ENCODE measurements around the gene WDR89.
A peak's percentile ranks its signal among the peaks of the same experiment; 100 is the strongest.

Gene WDR89

DNA sequence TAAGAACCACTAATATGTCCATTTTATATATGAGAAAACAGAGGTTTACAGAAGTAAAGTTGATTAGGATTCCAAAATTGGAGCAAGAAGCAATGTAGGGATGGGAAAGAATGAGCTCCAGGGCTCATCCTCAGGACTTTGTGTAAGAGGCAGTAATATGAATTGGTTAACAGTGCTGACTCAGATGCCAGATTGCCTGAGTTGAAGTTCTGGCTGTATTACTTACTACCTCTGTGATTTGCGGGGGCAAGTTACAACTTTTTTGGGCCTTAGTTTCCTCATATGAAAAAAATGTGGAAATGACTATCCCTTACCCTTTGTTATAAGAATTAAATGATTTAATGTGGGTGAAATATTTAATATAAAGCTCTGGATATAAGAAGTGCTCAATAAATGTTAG is 63.4 kb downstream of the WDR89 start (continued):
- TF ChIP-seq TSHZ2 (CRISPR knock-in tag; IDR thresholded peaks at IDR 0.05): no peak
- no peak for TF ChIP-seq ZC3H10 (CRISPR knock-in tag; IDR thresholded peaks at IDR 0.05)

DNA sequence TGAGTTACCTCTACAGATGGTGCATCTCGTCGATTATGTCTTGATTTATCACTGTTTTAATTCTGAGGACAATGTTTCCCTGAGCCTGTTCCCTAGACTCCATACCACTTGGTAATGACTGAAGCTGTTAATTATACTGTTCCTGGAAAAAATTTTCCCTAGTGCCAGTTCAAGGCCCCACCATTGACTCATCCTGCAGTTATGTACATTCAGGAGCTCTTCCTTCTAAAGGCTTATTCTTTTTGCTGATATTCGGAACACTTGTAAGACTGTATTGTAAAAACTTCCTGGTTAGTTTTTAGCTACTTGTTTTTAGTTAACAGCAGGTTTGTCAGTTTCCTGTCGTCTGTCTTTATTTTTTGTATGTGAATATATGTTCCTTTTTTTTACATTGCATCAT is 68.1 kb downstream of the WDR89 start:
- peak; percentile 46; the same call in 1 of the 3 replicates for ATAC-seq
- TF ChIP-seq TSHZ2 (CRISPR knock-in tag; IDR thresholded peaks at IDR 0.05) (no peak), ZNF8 (CRISPR knock-in tag; IDR thresholded peaks at IDR 0.05) (no peak), ZNF70 (CRISPR knock-in tag; IDR thresholded peaks at IDR 0.05) (no peak), ZC3H10 (CRISPR knock-in tag; IDR thresholded peaks at IDR 0.05) (no peak), TCF4 (CRISPR knock-in tag; IDR thresholded peaks at IDR 0.05; ENCODE audit: borderline replicate concordance) (no peak)

GRCh38 chr14:63565448-63565847 is 76.2 kb downstream of the WDR89 start:
- no peak for TF ChIP-seq RARB (CRISPR knock-in tag; IDR thresholded peaks at IDR 0.05)
- TF ChIP-seq TOX (CRISPR knock-in tag; IDR thresholded peaks at IDR 0.05; ENCODE audit: borderline replicate concordance): no peak
- no peak for TF ChIP-seq ZNF70 (CRISPR knock-in tag; IDR thresholded peaks at IDR 0.05)
- TF ChIP-seq ZFP3 (CRISPR knock-in tag; IDR thresholded peaks at IDR 0.05): no peak
- TF ChIP-seq TCF4 (CRISPR knock-in tag; IDR thresholded peaks at IDR 0.05; ENCODE audit: borderline replicate concordance): no peak
- no peak for TF ChIP-seq ISL1 (CRISPR knock-in tag; IDR thresholded peaks at IDR 0.05)
- TF ChIP-seq ZNF8 (CRISPR knock-in tag; IDR thresholded peaks at IDR 0.05): no peak
- TF ChIP-seq, protein P1, sequence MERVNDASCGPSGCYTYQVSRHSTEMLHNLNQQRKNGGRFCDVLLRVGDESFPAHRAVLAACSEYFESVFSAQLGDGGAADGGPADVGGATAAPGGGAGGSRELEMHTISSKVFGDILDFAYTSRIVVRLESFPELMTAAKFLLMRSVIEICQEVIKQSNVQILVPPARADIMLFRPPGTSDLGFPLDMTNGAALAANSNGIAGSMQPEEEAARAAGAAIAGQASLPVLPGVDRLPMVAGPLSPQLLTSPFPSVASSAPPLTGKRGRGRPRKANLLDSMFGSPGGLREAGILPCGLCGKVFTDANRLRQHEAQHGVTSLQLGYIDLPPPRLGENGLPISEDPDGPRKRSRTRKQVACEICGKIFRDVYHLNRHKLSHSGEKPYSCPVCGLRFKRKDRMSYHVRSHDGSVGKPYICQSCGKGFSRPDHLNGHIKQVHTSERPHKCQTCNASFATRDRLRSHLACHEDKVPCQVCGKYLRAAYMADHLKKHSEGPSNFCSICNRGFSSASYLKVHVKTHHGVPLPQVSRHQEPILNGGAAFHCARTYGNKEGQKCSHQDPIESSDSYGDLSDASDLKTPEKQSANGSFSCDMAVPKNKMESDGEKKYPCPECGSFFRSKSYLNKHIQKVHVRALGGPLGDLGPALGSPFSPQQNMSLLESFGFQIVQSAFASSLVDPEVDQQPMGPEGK (CRISPR knock-in tag; IDR thresholded peaks at IDR 0.05; ENCODE audit: borderline replicate concordance): no peak
- no peak for TF ChIP-seq OSR1 (CRISPR knock-in tag; IDR thresholded peaks at IDR 0.05)
- no peak for TF ChIP-seq SNAI2 (CRISPR knock-in tag; IDR thresholded peaks at IDR 0.05)
- TF ChIP-seq ARNTL (CRISPR knock-in tag; IDR thresholded peaks at IDR 0.05; ENCODE audit: borderline replicate concordance, low read depth): no peak
- TF ChIP-seq ZC3H10 (CRISPR knock-in tag; IDR thresholded peaks at IDR 0.05): no peak
- no peak for TF ChIP-seq GLIS3 (CRISPR knock-in tag; IDR thresholded peaks at IDR 0.05)
- TF ChIP-seq ZFP30 (CRISPR knock-in tag; IDR thresholded peaks at IDR 0.05): no peak
- TF ChIP-seq ESRRG (CRISPR knock-in tag; IDR thresholded peaks at IDR 0.05): no peak
- no peak for TF ChIP-seq BACH2 (CRISPR knock-in tag; IDR thresholded peaks at IDR 0.05; ENCODE audit: borderline replicate concordance)
- TF ChIP-seq PPARA (CRISPR knock-in tag; IDR thresholded peaks at IDR 0.05; ENCODE audit: borderline replicate concordance): no peak
- TF ChIP-seq ZNF565 (CRISPR knock-in tag; conservative IDR thresholded peaks at IDR 0.05; ENCODE audit: low read depth): no peak
- ATAC-seq: no peak

- ATAC-seq: peak; percentile 17; the same call in 1 of the 3 replicates
- TF ChIP-seq ARNTL (CRISPR knock-in tag; IDR thresholded peaks at IDR 0.05; ENCODE audit: borderline replicate concordance, low read depth) (no peak), ISL1 (CRISPR knock-in tag; IDR thresholded peaks at IDR 0.05) (no peak), PPARA (CRISPR knock-in tag; IDR thresholded peaks at IDR 0.05; ENCODE audit: borderline replicate concordance) (no peak), ZC3H10 (CRISPR knock-in tag; IDR thresholded peaks at IDR 0.05) (no peak), TSHZ2 (CRISPR knock-in tag; IDR thresholded peaks at IDR 0.05) (no peak), ZFP3 (CRISPR knock-in tag; IDR thresholded peaks at IDR 0.05) (no peak), TOX (CRISPR knock-in tag; IDR thresholded peaks at IDR 0.05; ENCODE audit: borderline replicate concordance) (no peak), SNAI2 (CRISPR knock-in tag; IDR thresholded peaks at IDR 0.05) (no peak), ZNF8 (CRISPR knock-in tag; IDR thresholded peaks at IDR 0.05) (no peak), ESRRG (CRISPR knock-in tag; IDR thresholded peaks at IDR 0.05) (no peak), CSRNP3 (CRISPR knock-in tag; IDR thresholded peaks at IDR 0.05) (no peak), BACH2 (CRISPR knock-in tag; IDR thresholded peaks at IDR 0.05; ENCODE audit: borderline replicate concordance) (no peak), CSDC2 (CRISPR knock-in tag; IDR thresholded peaks at IDR 0.05) (no peak), GLIS3 (CRISPR knock-in tag; IDR thresholded peaks at IDR 0.05) (no peak), TCF4 (CRISPR knock-in tag; IDR thresholded peaks at IDR 0.05; ENCODE audit: borderline replicate concordance) (no peak)
- TF ChIP-seq, protein P2, sequence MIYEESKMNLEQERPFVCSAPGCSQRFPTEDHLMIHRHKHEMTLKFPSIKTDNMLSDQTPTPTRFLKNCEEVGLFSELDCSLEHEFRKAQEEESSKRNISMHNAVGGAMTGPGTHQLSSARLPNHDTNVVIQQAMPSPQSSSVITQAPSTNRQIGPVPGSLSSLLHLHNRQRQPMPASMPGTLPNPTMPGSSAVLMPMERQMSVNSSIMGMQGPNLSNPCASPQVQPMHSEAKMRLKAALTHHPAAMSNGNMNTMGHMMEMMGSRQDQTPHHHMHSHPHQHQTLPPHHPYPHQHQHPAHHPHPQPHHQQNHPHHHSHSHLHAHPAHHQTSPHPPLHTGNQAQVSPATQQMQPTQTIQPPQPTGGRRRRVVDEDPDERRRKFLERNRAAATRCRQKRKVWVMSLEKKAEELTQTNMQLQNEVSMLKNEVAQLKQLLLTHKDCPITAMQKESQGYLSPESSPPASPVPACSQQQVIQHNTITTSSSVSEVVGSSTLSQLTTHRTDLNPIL (CRISPR knock-in tag; IDR thresholded peaks at IDR 0.05; ENCODE audit: low read depth): no peak
These were observed 77.4 kb downstream of the WDR89 start for GRCh38 chr14:63564318-63564717.
